Astrocyte (in vitro differentiated cells and primary cell): Measurements from ENCODE around the gene NCLN.

ENCODE experiments used
- EZH2 ChIP-seq: IDR thresholded peaks from 2 replicates; pipeline ENCODE4 v1.6.1; 2012; ENCODE audit warnings: mild to moderate bottlenecking, low read length, inconsistent platforms; ENCODE audit not compliant: insufficient read depth
- TF ChIP-seq, protein P1 (sequence below): IDR thresholded peaks from 2 replicates; pipeline ENCODE4 v1.5.1; 2011; ENCODE audit warnings: low read depth, mild to moderate bottlenecking, inconsistent platforms, low read length, moderate library complexity; ENCODE audit not compliant: insufficient read depth

DNA sequence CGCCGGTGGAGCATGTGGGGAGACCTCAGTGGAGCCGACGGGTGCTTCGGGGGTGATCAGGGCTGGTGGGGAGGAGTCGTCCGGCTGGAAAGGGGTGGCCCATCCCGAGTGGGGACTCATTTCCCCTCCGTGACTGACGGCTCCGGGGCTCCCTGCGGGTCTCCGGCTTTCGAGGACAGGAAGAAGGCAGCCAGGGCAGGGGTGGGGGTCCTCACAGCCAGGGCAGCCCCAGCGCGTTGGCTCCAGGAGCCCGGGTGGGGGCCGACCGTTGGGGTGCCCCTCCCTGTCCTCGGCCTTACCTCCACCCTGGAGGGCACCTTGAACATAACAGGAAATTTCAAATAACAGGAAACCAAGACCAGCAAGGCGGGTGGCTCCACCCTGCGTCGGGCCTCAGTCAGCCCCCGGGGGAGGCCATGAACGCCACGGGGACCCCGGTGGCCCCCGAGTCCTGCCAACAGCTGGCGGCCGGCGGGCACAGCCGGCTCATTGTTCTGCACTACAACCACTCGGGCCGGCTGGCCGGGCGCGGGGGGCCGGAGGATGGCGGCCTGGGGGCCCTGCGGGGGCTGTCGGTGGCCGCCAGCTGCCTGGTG, 7.3 kb upstream of the NCLN start, which contains the start of gene S1PR4:
- no peak for TF ChIP-seq EZH2
- TF ChIP-seq, protein P1, sequence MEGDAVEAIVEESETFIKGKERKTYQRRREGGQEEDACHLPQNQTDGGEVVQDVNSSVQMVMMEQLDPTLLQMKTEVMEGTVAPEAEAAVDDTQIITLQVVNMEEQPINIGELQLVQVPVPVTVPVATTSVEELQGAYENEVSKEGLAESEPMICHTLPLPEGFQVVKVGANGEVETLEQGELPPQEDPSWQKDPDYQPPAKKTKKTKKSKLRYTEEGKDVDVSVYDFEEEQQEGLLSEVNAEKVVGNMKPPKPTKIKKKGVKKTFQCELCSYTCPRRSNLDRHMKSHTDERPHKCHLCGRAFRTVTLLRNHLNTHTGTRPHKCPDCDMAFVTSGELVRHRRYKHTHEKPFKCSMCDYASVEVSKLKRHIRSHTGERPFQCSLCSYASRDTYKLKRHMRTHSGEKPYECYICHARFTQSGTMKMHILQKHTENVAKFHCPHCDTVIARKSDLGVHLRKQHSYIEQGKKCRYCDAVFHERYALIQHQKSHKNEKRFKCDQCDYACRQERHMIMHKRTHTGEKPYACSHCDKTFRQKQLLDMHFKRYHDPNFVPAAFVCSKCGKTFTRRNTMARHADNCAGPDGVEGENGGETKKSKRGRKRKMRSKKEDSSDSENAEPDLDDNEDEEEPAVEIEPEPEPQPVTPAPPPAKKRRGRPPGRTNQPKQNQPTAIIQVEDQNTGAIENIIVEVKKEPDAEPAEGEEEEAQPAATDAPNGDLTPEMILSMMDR, result no peak
